GM18502 (cell line): ENCODE results near the gene HES2.
"Not testable (repeated sequence)": the region's sequence is repeated elsewhere in the genome, so short reads cannot be mapped to it uniquely, and the experiment has no call there.

Source experiments
- ATAC-seq: cut with Tn5 transposase; IDR thresholded peaks from one replicate; pipeline ENCODE4 v1.9.1; 2021; ENCODE audit warnings: mild to moderate bottlenecking; ENCODE audit not compliant: unreplicated experiment, poor library complexity

The HES2 gene

GRCh38 chr1:6392809-6393399 lies 26.8 kb downstream of the HES2 start:
- peak; percentile 27 for ATAC-seq

- peak; percentile 16 for ATAC-seq
These were observed 27.5 kb downstream of the HES2 start for GRCh38 chr1:6391951-6392808.

- no peak for ATAC-seq
These were observed 29.7 kb downstream of the HES2 start for GRCh38 chr1:6389971-6390370.

GRCh38 chr1:6386371-6386949 lies 33.3 kb downstream of the HES2 start:
- ATAC-seq = no peak

GRCh38 chr1:6385488-6386191 lies 34.1 kb downstream of the HES2 start:
- no peak for ATAC-seq

- ATAC-seq = no peak
These were observed 34.8 kb downstream of the HES2 start for GRCh38 chr1:6384962-6385361.

- ATAC-seq = no peak
These were observed 35.6 kb downstream of the HES2 start for GRCh38 chr1:6384135-6384534.

- ATAC-seq = no peak
These were observed 39.7 kb downstream of the HES2 start for GRCh38 chr1:6380037-6380436.

- no peak for ATAC-seq
These were observed 41.5 kb downstream of the HES2 start for GRCh38 chr1:6378096-6378746.

- ATAC-seq = no peak
These were observed 45.6 kb downstream of the HES2 start for GRCh38 chr1:6373961-6374720.

GRCh38 chr1:6372236-6372635 lies 47.5 kb downstream of the HES2 start:
- not testable (repeated sequence) for ATAC-seq

- no peak for ATAC-seq
These were observed 49.7 kb downstream of the HES2 start for GRCh38 chr1:6370006-6370405.

- no peak for ATAC-seq
These were observed 52.2 kb downstream of the HES2 start for GRCh38 chr1:6367381-6368012.

GRCh38 chr1:6365047-6365446 lies 54.7 kb downstream of the HES2 start:
- no peak for ATAC-seq

GRCh38 chr1:6363085-6363884 lies 56.4 kb downstream of the HES2 start:
- not testable (repeated sequence) for ATAC-seq
